Upper lobe of left lung (tissue), 6 donors: ENCODE measurements around the gene TESPA1. TPM values are rescaled to one million over a fixed set of nuclear protein-coding genes. Genes with fewer than 3 reads are reported as not detected.
A peak's percentile ranks its signal among the peaks of the same experiment; 100 is the strongest.

ENCODE experiments used
- ATAC-seq, 2 donors: fragments of 200-7000 bp; cut with Tn5 transposase; one replicate each; pipeline ENCODE4 v1.9.1; 2022; ENCODE audit warnings: mild to moderate bottlenecking in 2 of 2, moderate library complexity in 2 of 2; ENCODE audit not compliant: low FRiP score in 2 of 2
- DNase-seq, 2 donors: peaks; one replicate each; pipeline ENCODE4 v3.0.0-alpha.2; 2019 to 2020
- H3K27ac ChIP-seq, 4 donors: fragments of 200-600 bp; sonication (generic); one replicate each; pipeline ENCODE4 v1.5.1; 2016 to 2019
- H3K27me3 ChIP-seq, 4 donors: fragments of 200-600 bp; sonication (generic); one replicate each; pipeline ENCODE4 v1.5.1; 2017 to 2019
- H3K36me3 ChIP-seq, 4 donors: fragments of 200-600 bp; sonication (generic); one replicate each; pipeline ENCODE4 v1.5.1; 2016 to 2019
- H3K4me1 ChIP-seq, 4 donors: fragments of 200-600 bp; sonication (generic); one replicate each; pipeline ENCODE4 v1.5.1; 2018 to 2019
- H3K4me3 ChIP-seq, 4 donors: fragments of 200-600 bp; sonication (generic); one replicate each; pipeline ENCODE4 v1.5.1; 2017 to 2019; ENCODE audit warnings: mild to moderate bottlenecking in 2 of 4, moderate library complexity in 1 of 4
- H3K9me3 ChIP-seq, 4 donors: fragments of 200-600 bp; sonication (generic); one replicate each; pipeline ENCODE4 v1.5.1; 2018 to 2019
- EP300 ChIP-seq, 4 donors: sonication (generic); formaldehyde crosslinking; IDR thresholded peaks; one replicate each; pipeline ENCODE4 v1.5.1; 2017; ENCODE audit warnings: antibody characterized with exemption in 4 of 4, control low read depth in 2 of 4
- POLR2A ChIP-seq, 4 donors: fragments of 450-650 bp; IDR thresholded peaks; one replicate each; pipeline ENCODE4 v1.5.1; 2016 to 2017; ENCODE audit warnings: antibody characterized with exemption in 4 of 4, mild to moderate bottlenecking in 2 of 4
- POLR2AphosphoS5 ChIP-seq, 2 donors: sonication (generic); formaldehyde crosslinking; IDR thresholded peaks; one replicate each; pipeline ENCODE4 v1.5.1; 2017; ENCODE audit warnings: antibody characterized with exemption in 2 of 2
- WGBS, 2 donors: methylation state at CpG; one replicate each; pipeline ENCODE4 v1.1.5; 2017 to 2018; 5-methylcytosine and 5-hydroxymethylcytosine counted together
- total RNA-seq, 6 donors: library from RNA; depleted of rRNA in 4 of 6; stranded (reverse); fragments of >200 nt in 4 of 6; gene quantifications; one replicate each; pipeline versions ENCODE4 v1.1.0 to v1.2.1, GENCODE V29; 2016 to 2021
- TF ChIP-seq, protein P1 (sequence below), 6 experiments: fragments of 450-650 bp in 4 of 6; fragments of 200-600 bp in 2 of 6; sonication (generic) in 2 of 6; IDR thresholded peaks; one replicate each; pipeline ENCODE4 v1.5.1; 2016 to 2019; ENCODE audit warnings: antibody characterized with exemption in 6 of 6
- donor health status: DM: no; HTN: no; CAD: no; lungs with moderate emphysema.
- donor health status: DM: no; HTN: yes; CAD: no; lungs with severe emphysema.

Gene TESPA1
- total RNA-seq, 6 donors from 2014 or later, result 2.7 to 10.5 (median 4.3) TPM

DNA sequence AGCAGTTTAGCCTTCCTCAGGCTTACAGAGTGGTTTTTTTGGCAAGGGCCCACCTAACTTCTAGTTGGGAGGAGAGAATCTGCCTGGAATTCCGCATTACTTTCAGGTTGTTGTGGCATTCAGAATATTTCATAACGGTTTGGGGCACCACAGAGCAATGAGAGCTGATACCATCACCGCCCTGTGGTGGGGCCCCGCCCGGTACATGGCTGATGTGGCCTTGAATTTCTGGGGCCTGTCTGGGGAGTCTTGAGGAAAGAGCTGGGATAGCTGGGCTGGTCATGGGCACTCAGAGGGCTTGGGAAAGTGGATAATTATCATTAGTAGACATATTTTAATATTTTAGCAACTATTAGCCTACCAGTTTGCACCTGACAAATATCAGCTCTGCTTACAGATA, 4.2 kb downstream of the TESPA1 start:
- Histone ChIP-seq H3K9me3 (no peaks in the 10 kb centered on the region), H3K4me1 (peaks cover 0 to 14% (median 2%) of the 10 kb centered on the region in 4 donors), H3K27me3 (no peaks in the 10 kb centered on the region), H3K4me3 (no peak overlapping the region), H3K27ac (no peak overlapping the region), H3K36me3 (no peaks in the 10 kb centered on the region)
- peak in 1 of 2 donors; percentile 23 for DNase-seq
- no peak for ATAC-seq
- WGBS, 2 donors, result 67 to 79% methylated on average over 5 of the region's 5 CpGs
- no peak for TF ChIP-seq POLR2A (IDR thresholded peaks at IDR 0.05)
- TF ChIP-seq, protein P1, sequence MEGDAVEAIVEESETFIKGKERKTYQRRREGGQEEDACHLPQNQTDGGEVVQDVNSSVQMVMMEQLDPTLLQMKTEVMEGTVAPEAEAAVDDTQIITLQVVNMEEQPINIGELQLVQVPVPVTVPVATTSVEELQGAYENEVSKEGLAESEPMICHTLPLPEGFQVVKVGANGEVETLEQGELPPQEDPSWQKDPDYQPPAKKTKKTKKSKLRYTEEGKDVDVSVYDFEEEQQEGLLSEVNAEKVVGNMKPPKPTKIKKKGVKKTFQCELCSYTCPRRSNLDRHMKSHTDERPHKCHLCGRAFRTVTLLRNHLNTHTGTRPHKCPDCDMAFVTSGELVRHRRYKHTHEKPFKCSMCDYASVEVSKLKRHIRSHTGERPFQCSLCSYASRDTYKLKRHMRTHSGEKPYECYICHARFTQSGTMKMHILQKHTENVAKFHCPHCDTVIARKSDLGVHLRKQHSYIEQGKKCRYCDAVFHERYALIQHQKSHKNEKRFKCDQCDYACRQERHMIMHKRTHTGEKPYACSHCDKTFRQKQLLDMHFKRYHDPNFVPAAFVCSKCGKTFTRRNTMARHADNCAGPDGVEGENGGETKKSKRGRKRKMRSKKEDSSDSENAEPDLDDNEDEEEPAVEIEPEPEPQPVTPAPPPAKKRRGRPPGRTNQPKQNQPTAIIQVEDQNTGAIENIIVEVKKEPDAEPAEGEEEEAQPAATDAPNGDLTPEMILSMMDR (IDR thresholded peaks at IDR 0.05), result no peak
- TF ChIP-seq POLR2AphosphoS5 (IDR thresholded peaks at IDR 0.05), result no peak
- TF ChIP-seq EP300 (IDR thresholded peaks at IDR 0.05), result no peak

DNA sequence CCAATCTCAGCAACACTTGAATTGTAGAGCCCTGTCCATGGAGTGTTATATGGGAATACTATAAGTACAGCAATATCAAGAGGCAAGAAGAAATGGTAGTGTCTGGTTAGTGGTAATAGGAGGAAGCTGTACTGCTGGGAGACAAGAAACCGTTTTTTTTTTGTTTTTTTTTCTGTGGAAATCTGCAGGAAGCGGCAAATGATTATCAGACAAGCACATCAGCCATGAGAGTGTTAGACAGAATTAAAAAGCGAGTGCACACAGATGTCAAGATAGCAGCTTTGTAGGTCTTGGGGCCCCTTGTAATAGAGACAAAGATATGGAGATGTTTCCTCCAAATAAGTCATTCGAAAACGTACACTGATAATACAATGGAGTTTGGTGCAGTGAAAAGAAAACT, 6.7 kb downstream of the TESPA1 start:
- no peak overlapping the region for H3K4me3 ChIP-seq
- peaks cover 0 to 7% (median 0%) of the 10 kb centered on the region in 4 donors for H3K4me1 ChIP-seq
- no peak for TF ChIP-seq EP300 (IDR thresholded peaks at IDR 0.05)
- no peak for TF ChIP-seq POLR2AphosphoS5 (IDR thresholded peaks at IDR 0.05)
- TF ChIP-seq, protein P1 (IDR thresholded peaks at IDR 0.05), result no peak
- TF ChIP-seq POLR2A (IDR thresholded peaks at IDR 0.05), result no peak
- no peaks in the 10 kb centered on the region for H3K36me3 ChIP-seq
- H3K27me3 ChIP-seq, result no peaks in the 10 kb centered on the region
- 42 to 47% methylated on average over 5 of the region's 5 CpGs for WGBS, 2 donors
- ATAC-seq (no peak), DNase-seq (no peak)
- H3K27ac ChIP-seq, result no peak overlapping the region
- H3K9me3 ChIP-seq, result no peaks in the 10 kb centered on the region

DNA sequence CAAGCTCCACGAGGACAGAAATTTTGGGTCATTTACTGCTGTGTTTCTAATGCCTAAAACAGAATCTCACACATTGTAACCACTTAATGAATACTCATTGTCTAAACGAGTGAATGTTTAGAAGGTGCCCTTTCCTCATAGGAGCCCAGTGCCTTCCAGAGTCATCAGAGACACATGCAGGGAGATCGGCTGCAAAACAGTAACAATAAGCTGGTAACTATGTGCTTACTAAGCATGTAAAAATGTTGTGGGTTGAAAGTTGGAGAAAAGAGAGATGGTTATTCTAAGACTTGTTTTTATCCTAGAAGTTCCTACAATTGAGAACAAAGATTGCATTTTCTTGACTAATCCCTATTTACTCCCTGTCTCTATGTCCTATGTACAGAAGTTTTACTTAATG, 7.4 kb downstream of the TESPA1 start:
- Histone ChIP-seq H3K4me1 (peaks cover 0 to 7% (median 0%) of the 10 kb centered on the region in 4 donors), H3K36me3 (no peaks in the 10 kb centered on the region), H3K27me3 (no peaks in the 10 kb centered on the region), H3K9me3 (no peaks in the 10 kb centered on the region), H3K4me3 (no peak overlapping the region), H3K27ac (no peak overlapping the region)
- TF ChIP-seq, protein P1 (IDR thresholded peaks at IDR 0.05), result no peak
- TF ChIP-seq EP300 (IDR thresholded peaks at IDR 0.05) (no peak), POLR2A (IDR thresholded peaks at IDR 0.05) (no peak)
- DNase-seq (no peak), ATAC-seq (no peak)
- 39 to 45% methylated on average over 3 of the region's 3 CpGs for WGBS, 2 donors

DNA sequence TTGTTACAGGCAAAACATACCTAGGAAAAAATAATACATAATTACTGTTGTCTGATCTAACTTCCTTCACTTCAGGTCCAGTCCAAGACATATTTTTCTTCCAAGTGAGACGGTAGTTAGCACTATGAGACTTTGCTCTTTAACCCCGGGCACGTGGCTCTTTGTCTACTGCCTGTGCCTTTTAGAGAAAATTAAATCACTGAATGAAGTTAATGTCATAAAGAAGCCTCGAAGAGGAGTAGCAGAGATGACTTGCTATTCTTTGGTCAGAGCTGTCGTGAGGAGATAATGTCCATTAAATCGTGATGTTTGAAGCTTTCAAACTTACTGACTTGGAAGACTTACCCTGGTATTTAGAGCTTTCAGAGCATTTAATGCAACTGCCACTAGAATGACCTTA, 8.7 kb downstream of the TESPA1 start:
- no peak for DNase-seq
- Histone ChIP-seq H3K27ac (no peak overlapping the region), H3K27me3 (no peaks in the 10 kb centered on the region), H3K4me1 (peaks cover 0 to 7% (median 0%) of the 10 kb centered on the region in 4 donors), H3K4me3 (no peak overlapping the region), H3K36me3 (no peaks in the 10 kb centered on the region), H3K9me3 (no peaks in the 10 kb centered on the region)
- ATAC-seq, result no peak
- TF ChIP-seq, protein P1 (IDR thresholded peaks at IDR 0.05), result no peak
- no peak for TF ChIP-seq EP300 (IDR thresholded peaks at IDR 0.05)
- 40 to 48% methylated on average over 6 of the region's 6 CpGs for WGBS, 2 donors

DNA sequence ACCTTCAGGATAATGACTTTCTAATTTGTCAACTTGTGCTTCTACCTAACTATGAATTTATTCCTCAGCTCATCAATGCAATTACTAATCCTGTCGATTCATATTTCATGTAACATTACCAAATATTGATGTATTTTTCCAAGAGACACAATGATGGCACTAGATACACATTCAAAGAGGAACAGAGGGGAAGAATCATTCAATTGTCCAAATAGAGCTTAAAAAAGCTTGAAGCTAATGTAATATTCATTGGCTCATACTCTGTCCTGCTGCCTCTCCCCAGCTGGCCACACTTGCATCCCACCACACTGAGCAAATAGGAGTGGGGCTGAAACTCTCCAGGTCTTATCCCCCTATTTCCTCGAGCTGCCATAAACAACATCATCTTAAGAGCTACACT, 9.3 kb downstream of the TESPA1 start:
- Histone ChIP-seq H3K4me3 (no peak overlapping the region), H3K36me3 (no peaks in the 10 kb centered on the region), H3K27me3 (no peaks in the 10 kb centered on the region), H3K27ac (no peak overlapping the region), H3K9me3 (no peaks in the 10 kb centered on the region), H3K4me1 (peaks cover 0 to 7% (median 0%) of the 10 kb centered on the region in 4 donors)
- 66 to 74% methylated on average over 2 of the region's 2 CpGs for WGBS, 2 donors
- no peak for TF ChIP-seq POLR2A (IDR thresholded peaks at IDR 0.05)
- no peak for TF ChIP-seq POLR2AphosphoS5 (IDR thresholded peaks at IDR 0.05)
- TF ChIP-seq EP300 (IDR thresholded peaks at IDR 0.05), result no peak
- TF ChIP-seq, protein P1 (IDR thresholded peaks at IDR 0.05), result no peak
- ATAC-seq (no peak), DNase-seq (no peak)
